ENCODE data around the gene NRXN3. TPM values are rescaled to one million over a fixed set of nuclear protein-coding genes. Genes with fewer than 3 reads are reported as not detected.

The NRXN3 gene
- total RNA-seq, 1 donor from 2014 or later = 6.7 TPM

- no peak for DNase-seq (ENCODE audit: low spot score)
Measured at GRCh38 chr14:78173346-78174035, 3.3 kb downstream of the NRXN3 start.

- DNase-seq (ENCODE audit: low spot score) = no peak
Measured at GRCh38 chr14:78175412-78175811, 5.2 kb downstream of the NRXN3 start.

DNA sequence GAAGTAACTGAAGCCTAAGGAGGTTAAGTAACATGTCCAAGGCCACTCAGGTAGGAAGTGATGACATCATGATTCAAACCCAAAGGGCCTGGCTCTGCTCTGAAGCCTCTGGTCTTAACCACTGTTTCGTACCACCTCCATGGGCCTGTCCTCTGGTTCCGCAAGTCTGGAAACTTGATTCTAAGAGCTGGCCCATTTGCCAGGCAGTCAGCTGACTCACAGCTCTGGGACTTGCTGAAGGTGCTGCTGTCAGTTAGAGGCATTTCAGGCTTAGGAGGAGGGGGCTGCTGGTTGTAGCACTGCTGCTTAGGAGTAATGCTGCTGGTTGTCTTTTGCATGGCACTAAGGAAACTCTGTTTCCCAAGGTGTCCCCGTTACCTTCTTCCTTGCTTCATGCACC lies 7.9 kb downstream of the NRXN3 start:
- DNase-seq (ENCODE audit: low spot score) = no peak

DNA sequence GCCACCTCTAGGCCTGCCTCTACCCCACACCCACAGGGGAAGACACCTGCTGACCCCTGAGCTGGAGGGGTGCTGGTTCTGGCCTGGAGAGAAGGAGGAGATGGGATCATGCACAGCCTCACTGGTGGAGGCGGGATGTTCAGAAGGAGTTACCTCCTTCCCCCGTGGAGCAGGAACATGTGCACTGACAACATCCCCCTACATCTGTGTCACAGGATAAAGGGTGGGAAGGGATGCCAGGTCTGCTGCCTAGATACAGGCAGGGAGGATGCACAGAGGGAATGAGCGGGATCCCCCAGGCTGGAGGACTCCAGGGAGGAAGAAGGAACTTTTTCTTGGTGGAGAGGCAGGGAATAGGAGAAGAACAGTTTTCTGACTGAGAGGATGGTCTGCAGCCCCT lies 8.8 kb downstream of the NRXN3 start:
- no peak for DNase-seq (ENCODE audit: low spot score)

DNA sequence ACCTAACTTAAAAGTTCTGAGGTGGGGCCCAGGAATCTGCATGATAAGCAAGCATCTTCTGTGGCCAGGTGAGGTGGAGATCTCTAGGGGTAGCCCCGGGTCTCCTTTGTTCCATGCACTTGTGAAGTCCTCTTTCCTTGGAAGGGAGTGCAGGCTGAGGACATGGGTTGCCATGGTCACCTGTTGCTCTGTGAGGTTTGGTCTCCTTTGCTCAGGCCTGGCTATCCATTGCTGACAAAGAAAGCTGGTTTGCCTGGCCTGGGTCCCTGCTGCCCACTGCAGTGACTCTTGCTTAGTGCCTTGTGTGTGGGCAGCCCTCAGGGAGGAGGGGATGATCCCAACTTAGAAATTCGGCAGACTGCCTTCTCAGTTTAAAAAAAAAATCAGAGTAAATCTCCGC lies 11.1 kb downstream of the NRXN3 start:
- DNase-seq (ENCODE audit: low spot score) = no peak

DNA sequence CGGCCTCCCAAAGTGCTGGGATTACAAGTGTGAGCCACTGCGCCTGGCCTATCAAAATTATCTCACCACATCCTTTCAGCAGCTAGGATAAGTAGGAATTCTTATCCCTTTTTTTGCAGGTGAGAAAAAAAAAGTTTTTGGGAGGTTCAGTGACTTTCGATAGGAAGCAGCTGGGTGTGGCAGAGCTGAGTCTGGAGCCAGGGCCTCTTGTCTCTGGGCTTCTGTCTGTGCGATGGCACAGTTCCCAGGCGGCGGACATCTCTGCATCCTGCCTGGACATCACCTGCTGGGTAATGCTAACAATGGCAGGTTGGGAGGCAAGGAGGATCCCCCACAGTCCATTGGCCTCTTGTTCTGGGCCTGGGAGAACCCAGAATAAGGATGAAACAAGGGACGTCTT lies 12.5 kb downstream of the NRXN3 start:
- DNase-seq (ENCODE audit: low spot score) = no peak

- no peak for DNase-seq (ENCODE audit: low spot score)
Measured at GRCh38 chr14:78184157-78184556, 14.0 kb downstream of the NRXN3 start.

- no peak for DNase-seq (ENCODE audit: low spot score)
Measured at GRCh38 chr14:78186277-78186676, 16.1 kb downstream of the NRXN3 start.

GRCh38 chr14:78188882-78189281 lies 18.7 kb downstream of the NRXN3 start:
- no peak for DNase-seq (ENCODE audit: low spot score)

- DNase-seq (ENCODE audit: low spot score) = no peak
Measured at GRCh38 chr14:78195431-78195830, 25.3 kb downstream of the NRXN3 start.

DNA sequence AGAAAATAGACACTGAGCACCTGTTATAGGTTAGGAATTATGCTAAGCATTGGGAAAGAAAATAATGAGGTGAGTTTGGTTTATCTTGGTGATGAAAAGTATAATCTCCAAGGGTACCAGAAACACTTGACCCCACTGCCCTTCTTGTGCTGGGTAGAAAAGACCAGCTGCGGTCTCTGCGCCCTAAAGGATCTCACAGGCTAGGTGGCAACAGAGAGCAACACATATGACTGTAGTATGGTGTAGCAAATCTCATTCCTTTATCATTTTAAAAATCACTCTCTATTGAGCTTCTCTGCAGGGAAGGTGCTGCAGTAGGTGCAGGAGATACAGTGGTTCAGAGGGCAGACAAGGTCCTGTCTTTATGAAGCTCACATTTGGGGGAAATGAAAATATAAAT lies 26.1 kb downstream of the NRXN3 start:
- DNase-seq (ENCODE audit: low spot score) = no peak

DNA sequence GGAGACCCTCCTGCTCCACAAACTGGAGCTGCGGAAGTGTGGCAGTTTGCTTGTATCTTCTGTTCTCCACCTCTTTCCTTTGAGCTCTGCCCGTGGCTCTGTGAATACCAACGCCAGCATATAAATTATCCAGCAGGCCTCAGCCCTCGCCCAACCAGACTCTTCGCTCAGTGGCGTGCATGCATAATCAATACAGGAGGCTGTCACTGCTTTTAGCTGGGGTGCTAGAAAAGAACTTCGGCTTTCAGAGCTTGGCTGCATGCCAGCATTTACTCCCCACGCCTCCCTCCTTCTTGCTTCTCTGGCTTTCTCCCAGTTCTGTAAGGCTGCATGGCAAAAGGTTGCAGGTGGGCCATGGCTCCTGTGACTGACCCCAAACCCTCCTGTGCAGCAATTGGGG lies 26.9 kb downstream of the NRXN3 start:
- no peak for DNase-seq (ENCODE audit: low spot score)

GRCh38 chr14:78202163-78202562 lies 32.0 kb downstream of the NRXN3 start:
- DNase-seq (ENCODE audit: low spot score) = no peak

DNA sequence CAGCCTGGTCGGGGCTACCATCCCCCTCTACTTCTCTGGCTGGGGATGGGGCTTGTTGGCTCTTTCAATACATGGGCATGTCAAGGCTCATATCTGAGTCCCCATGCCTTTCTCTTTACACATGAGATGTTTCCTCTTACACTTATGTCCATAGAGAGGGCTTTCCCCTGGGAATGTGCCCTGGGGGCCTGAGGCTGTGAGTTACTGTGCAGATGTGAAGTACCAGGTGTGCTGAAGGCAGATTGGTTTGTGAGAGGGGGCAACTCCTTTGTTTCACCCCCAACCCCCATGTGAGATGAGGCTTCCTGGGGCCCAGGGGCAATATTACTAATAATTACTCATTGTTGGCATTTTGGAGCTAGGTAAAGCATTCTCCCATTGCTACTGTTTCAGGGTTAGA lies 32.8 kb downstream of the NRXN3 start:
- DNase-seq (ENCODE audit: low spot score) = no peak

DNA sequence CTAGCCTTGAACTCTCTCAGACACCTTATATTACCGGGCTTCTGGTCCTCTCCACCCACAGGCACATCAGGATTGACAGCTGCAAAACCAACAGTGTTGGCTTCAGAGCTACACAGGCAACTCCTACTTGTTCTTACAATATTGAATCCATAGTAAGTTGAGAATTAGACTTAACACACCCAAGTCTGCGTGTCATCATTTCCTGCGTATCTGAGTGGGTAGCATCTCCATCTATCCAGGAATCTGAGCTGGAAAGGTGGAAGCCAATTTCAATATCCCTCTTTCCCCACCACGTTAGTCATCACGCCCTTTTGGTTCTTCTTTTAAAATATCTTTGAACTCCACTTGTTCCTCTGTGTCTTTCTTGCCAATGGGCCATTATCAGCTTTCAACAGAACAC lies 37.2 kb downstream of the NRXN3 start:
- DNase-seq (ENCODE audit: low spot score) = no peak

- no peak for DNase-seq (ENCODE audit: low spot score)
Measured at GRCh38 chr14:78220273-78220672, 50.1 kb downstream of the NRXN3 start.

- no peak for DNase-seq (ENCODE audit: low spot score)
Measured at GRCh38 chr14:78222746-78223145, 52.6 kb downstream of the NRXN3 start.

DNA sequence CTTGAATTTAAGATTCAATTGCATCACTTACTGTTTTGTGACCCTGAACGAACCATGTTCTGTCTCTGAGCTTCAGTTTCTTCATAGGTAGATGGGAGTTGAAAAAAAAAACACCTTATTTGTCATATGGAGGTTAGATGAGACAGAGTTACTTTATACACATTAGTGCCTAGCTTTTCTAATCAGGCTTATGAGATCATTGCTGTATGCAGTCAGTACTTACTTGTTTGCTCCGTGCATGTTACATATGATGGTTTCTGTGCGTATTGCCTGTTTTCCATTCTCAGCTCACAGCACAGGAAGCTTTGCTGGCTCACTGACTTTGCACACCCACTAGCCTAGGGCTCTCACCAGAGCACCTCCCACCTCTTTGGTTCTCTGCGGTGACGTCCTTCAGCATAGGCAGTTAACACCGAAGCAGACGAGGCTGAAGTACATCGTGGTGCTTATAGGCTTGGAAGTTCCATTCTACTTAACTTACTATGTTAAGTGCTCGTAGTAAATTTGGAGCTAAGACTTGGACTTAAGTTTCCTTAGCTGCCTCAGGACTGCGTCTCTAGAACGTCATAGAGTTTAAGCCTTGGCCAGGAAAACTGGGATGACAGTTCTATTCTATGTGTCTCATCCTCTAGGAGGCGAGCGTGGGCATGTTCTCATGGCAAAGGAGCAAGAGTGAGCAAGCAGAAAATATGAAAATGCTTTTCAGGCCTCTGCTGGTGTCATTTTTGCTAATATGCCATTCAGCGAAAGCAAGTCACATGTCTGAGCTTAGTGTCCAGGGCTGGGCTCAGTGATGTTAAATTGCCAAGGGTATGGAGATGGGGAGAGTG lies 57.3 kb downstream of the NRXN3 start:
- DNase-seq (ENCODE audit: low spot score) = no peak

DNA sequence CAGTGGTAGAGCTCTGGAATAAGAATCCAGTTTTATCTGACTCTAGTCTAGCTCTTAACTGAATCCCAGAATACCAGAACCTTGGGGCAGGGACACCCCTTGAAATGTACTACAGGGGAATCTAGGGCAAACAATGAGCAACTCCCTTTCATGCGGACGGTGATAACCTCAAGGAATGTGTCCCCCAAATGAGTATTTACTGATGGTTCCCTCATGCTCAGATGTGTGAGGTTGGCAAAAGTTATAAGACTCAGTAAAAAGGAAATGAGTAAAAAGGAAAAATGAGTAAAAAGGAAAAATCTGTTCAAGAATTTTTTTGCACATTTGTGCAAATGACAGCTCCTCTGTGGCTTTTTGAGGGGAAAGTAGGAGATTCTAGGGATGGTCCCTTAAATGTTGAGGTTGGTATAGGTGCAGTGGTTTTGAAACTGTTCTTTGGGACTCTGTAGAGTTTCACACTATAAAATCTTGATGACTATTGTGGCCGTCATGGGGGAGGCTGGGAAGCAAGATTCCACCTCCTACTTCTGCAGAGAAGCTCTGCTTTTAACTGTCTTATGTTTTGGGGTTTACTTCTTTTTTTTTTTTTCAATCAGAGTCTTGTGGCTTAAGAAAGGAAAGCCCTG lies 58.6 kb downstream of the NRXN3 start:
- no peak for DNase-seq (ENCODE audit: low spot score)

DNA sequence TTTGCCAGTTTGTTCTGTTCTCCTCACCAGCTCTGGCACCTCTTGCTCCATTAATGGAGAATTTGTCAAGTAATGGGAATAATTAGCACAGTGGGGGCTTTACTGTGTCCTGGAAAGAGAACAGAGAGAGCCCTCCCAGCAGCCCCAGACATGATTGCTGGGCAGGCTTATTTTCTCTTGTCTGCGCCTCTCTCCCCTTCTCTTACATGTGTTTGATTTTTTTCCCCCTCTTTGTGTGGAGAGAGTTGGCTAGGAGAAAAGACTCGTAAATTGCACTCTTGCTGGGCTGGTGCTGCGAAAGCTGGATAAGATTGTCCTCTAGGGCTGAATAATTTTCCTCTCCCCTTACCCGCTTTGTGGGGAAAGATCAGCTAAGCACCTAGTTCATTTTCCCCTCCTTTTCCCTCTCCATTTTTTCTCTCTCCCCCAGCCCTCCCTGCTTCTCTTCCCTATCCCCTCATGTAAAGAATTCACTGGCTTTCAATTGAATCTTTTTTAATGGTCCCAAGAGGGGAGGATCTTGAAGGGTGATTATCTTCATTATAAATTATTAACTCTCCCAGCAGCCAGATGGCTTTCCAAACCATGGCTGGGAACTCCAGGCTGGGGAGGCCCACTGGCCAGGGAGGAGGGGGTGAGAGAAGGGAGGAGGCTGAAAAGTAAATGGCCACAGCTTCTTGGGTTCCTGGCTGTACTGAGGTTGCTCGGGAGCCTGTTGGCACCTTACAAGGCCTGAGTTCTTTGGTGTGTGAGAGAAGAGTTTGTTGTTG lies 62.2 kb downstream of the NRXN3 start:
- DNase-seq (ENCODE audit: low spot score) = no peak

GRCh38 chr14:78238141-78238540 lies 68.0 kb downstream of the NRXN3 start:
- no peak for DNase-seq (ENCODE audit: low spot score)

DNA sequence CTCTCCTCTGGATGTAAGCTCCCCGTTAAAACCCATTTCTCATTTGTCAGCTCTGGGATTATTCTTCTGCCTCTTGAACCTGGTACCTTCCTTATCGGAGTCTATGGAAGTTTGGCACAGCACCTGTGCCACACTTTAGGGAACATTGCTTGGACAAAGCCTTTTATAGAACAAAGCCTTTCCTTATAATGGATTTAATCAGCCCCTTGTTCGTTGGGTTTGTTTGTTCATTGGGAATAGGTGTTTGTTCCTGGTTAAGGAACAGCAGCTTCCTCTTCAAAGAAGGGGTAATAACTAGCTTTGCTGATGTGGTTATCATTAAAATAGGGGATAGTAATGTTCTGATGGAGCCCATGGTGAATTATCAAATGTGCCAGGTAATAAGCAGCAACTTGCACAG lies 70.4 kb downstream of the NRXN3 start:
- DNase-seq (ENCODE audit: low spot score) = no peak
